Epithelial cell of prostate (primary cell): ENCODE results near the gene DPY30.
A peak's percentile ranks its signal among the peaks of the same experiment; 100 is the strongest.
"Not testable (repeated sequence)": the region's sequence is repeated elsewhere in the genome, so short reads cannot be mapped to it uniquely, and the experiment has no call there.

Experiments
- DNase-seq: peaks from one replicate; pipeline ENCODE4 v3.0.0-alpha.2; 2011; ENCODE audit warnings: low read depth, low spot score
- H3K27ac ChIP-seq: fragments of 450-650 bp; 2 replicates; pipeline ENCODE4 v1.5.1; 2017; ENCODE audit warnings: mild to moderate bottlenecking

Gene DPY30

DNA sequence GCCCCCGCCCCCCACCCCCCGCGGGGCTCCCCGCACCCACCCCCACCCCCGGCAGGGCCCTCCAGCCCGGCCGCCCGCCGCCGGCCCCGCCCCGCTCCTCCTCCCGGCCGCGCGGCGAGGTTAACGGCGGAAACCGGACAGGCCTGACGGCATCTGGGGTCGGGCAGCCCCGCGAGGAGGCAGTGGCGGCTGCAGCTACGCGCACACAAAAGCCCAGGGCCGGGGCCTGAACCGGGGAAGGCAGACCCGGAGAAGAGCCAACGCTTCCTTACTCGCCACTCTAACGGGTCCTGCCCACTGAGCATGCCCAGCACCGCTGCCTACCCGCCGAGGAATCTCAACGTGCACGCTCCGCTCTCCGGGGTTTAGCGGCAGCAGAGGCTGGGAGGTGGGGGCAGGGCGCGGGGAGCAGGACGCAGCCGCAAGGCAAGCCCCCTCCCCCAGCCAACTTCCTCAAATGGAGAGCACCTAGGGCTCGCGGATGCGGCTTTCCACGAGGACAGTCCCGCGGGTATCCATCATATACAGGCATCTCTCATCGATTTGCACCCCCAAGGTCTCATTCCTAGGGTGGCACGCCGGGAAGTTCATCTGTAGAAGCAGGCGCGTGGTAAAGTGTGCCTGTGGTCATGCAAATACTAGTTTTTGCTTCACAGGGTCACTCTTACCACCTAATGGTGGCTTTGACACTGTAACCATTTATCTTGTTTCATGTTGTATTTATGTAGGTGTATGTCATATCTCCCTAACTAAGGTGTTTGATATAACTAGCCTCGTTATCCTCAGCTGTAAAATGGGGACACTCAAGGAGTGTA lies 28.7 kb downstream of the DPY30 start, which contains the start of gene MEMO1:
TSS of gene MEMO1 (minus strand) at position 339 of the 815 bp plus-strand sequence. CDS start 761 bp downstream, outside the sequence.
- peak; percentile 73 for DNase-seq
- H3K27ac ChIP-seq = peak within 1 kb of the TSS; percentile 91

DNA sequence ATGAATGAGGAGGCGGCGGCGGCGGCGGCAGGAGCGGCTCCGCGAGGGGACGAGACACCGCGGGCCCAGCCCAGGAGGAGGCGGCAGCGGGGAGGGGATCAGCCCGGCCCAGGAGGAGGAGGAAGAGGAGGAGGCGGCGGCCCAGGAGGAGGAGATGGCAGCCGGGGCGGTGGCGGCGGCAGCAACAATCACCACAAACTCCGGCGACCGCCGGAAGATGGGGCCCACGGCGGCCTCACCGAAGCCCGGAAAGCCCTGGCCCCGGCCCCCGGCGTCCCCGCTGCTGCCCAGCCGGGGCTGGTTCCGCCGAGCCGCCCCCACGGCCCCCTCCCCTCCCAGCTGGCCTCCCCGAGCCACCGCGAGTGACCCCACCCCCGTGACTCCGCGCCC lies 29.3 kb downstream of the DPY30 start:
- not testable (repeated sequence) for DNase-seq
- H3K27ac ChIP-seq = peak overlapping the region; percentile 91

DNA sequence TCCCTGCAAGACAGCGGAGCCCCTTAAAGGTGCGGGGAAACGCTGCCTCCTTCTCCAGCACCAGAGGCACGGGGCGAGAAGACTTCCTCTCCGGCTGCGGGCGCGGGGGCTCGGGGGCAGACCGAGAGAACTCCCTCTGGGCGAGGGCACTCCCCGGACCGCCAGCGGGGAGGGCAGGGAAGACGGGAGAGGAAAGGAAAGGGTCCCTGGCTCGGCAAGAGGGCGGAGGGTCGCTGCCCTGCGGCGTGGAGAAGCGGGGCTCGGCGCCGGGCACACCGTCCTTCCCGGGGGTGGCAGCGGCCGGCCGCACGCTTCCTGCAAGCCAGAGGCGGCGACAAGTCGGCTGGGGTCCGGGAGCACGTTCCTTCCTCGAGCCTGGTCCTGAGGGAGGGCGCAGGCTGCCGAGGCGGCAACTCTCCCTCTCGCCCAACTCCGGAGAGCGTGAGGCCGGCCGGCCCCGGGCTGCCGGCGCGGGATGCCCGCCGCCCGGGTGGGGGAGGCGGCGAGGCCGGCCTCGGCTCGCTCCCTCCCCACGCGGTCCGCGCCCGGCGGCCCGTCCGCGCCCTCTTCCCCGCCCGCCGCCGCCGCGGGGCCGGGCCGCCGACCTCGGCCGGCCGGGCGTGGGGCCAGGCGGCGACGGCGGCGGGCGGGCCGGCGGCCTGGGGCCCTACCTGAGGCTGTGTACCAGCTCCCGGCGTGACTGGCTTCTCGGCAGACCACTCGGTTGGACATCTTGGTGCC lies 29.9 kb downstream of the DPY30 start:
- peak overlapping the region; percentile 91 for H3K27ac ChIP-seq

DNA sequence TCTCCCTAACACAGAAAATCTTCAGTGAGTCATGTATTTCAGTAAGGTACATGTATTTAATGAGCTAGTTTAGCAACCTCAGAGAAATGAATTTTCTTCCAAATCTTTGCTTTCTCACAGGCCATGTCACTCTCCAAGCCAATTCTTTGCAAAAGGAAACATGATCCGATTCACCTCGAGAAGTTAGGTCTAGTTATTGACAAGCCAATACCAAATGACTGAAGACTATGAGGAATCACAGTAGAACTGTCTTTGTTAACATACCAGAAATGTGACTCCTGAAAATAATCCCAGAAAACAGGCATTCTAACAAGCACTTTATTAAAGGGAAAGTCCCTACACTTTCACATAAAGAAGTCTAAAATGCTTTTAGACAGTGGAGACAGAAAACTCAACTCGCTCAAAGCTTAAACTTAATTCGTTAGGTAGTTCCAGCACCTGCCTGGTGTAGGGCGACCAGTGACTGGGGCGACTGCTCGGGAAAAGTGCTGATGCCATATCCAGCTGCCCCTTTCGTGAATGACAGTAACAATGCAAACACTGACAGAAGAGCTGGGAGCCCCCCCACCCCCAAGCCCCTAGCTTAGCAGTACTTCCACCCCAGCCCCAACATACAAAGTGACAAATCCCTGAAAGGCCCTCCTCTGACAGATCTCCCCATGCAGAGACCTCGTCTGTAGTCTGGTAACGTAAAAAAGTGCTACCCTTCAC lies 30.6 kb downstream of the DPY30 start:
- peak overlapping the region; percentile 91 for H3K27ac ChIP-seq
- no peak for DNase-seq

More for the DNA sequence above, 29.9 kb downstream of the DPY30 start:
- no peak for DNase-seq

DNA sequence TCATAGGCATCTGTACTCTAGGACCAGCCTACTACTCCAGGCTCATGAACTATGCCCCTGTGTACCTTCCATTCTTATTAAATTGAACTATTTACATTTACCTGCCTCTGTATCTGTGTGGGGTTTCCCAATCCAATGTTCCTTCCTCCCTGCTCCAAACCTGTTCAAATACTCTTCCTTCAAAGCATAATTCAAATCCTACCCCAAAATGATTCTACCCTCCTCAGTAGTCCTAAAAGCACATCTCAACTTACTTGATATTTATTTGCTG lies 32.5 kb downstream of the DPY30 start:
- H3K27ac ChIP-seq = no peak overlapping the region
- DNase-seq = no peak

DNA sequence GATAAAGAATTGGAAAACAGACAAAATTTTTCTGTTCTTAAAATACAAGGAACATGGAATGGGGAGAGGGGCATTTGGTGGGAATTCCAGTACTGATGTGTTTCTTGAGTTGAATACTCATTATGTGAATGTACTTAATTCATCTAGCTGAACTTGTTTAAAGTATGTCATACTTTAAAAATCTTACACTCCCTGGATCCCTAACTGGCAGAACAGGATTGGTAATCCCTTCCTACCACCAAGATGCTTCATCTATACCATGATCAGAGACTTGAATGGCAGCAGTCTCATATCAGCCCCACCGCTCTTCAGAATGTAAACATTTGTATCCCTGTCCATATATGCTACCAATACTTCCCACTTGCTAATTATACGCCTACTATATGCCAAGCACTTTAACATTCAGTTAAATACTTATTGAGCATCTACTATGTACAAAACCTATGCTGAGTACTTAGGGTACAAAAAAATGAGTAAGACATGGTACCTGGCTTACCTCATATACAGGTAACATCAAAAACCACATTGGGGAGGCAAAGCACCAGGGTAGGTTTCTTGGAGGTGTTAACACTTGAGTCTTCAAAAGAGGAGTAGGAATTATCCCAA lies 34.1 kb downstream of the DPY30 start:
- H3K27ac ChIP-seq = peak overlapping the region; percentile 84
- DNase-seq = no peak

DNA sequence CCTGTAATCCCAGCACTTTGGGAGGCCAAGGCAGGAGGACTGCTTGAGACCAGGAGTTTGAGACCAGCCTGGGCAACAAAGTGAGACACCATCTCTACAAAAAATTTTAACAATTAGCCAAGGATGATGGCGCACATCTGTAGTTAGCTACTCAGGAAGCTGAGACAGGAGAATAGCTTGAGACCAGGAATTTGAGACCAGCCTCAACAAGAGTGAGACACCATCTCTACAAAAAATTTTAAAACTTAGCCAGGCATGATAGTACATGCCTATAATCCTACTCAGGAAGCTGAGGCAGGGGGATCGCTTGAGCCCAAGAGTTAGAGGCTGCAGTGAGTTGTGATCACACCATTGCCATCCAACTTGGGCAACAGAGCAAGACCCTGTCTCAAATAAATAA lies 35.8 kb downstream of the DPY30 start:
- peak overlapping the region; percentile 84 for H3K27ac ChIP-seq
- peak; percentile 44 for DNase-seq

DNA sequence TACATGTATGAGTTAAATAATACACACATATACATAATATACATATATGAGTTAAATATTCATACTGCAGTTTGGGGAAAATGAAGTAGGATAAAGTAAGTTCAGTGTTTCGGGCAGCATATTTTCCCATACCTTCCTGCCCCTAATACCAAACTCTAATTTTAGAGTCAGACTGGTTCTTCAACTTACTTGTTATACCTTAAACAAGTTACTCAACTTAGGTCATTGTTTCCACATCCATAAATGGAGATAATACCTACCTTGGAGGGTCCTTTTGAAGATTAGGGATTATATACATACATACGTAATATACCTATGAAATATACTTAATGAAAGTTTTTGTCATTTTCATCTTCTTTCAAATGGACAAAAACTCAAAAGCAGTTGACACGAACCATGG lies 37.2 kb downstream of the DPY30 start:
- no peak for DNase-seq
- peak overlapping the region; percentile 84 for H3K27ac ChIP-seq

DNA sequence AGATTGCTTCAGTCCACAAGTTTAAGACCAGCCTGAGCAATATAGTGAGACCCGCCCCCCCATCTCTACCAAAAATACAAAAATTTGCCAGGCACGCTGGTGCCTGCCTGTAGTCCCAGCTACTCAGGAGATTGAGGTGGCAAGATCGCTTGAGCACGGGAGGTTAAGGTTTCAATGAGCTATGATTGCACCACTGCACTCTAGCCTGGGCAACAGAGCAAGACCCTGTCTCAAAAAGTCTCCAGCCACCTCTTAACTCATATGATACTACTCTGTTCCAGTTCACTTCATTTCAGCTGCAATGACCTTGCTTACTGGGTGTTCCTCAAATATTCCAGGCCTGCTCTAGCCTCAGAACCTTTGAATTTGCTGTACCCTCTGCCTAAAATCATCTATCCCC lies 40.2 kb downstream of the DPY30 start:
- DNase-seq = no peak
- no peak overlapping the region for H3K27ac ChIP-seq

DNA sequence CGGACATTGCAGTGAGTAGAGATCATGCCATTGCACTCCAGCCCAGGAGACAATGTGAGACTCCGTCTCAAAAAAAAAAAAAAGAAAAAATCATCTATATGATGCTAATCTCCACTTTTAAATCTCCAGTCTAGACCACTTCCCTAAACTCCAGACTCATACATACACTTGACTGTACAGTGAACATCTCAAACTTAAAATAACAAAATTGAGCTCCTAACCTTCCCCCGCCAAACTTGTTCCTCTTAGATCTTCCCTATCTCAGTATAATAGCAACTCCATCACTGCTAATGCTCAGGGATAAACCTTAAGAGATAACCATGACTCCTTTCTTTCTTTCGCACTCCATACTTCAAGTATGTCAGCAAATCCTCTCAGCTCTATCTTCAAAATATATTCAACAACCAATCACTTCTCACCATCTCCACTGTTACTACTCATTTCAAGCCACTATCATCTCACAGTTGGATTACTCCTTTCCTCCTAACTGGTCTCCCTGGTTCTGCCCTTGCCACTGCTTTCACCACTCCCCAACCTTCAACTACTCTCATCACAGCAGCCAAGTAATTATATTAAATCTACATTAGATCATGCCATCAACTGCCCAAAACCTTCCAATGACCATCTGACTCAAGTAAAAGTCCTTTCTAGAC lies 40.7 kb downstream of the DPY30 start:
- no peak for DNase-seq
- H3K27ac ChIP-seq = no peak overlapping the region

DNA sequence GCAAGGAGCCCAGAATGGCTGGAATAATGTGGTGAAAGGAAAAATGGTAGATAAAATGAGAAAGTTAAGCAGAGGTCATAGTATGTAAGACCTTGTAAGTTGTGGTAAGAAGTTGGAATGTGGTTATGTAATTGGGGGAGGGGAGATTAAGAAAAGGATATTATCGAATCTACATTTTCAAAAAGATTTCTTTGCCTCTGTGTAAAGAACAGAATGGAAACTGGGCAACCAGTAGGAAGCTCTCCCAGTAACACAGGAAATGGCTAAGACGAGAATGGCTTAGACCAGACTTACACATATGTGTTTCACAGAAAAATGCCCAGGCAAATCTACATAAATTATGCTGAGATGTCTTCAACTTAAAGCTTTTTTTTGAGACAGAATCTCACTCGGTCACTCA lies 42.0 kb downstream of the DPY30 start:
- no peak overlapping the region for H3K27ac ChIP-seq
- no peak for DNase-seq

DNA sequence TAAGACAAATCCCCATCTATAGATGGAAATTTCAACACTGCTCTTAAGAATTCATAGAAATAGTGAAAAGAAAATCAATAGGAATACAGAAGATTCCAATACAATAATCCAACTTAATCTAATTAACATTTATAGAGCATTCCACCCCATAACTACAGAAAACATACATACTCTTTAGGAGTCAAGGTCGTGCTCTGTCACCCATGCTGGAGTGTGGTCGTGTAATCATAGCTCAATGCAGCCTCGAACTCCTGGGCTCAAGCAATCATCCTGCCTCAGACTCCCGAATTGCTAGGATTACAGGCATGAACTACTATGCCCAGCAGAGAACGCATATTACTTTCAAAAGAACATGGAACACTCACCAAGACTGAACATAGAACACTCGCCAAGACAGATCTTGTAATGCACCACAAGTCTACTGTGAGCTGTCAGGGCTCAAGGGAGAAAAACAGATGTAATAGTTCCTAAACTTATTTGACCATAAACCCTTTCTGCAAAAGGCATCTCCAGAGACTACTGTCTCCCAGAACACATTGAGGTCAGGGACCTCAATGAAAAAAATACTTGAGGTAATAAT lies 42.9 kb downstream of the DPY30 start:
- DNase-seq = no peak
- H3K27ac ChIP-seq = no peak overlapping the region

DNA sequence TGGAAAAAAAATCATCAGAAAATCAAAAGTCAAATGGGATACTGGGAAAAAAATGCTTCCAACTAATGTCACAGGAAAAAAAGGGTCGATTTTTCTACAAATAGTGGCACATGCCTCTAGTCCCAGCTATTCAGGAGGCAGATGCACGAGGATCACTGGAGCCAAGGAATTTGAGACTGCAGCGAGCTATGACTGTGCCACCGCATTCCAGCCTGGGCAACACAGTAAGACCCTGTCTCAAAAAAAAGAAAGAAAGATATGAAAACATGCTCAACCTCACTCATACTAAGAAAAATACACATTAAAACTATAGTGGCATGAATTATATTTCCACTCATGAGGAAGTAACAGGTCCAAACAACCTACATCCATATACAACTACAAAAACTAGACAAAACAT lies 46.7 kb downstream of the DPY30 start:
- no peak overlapping the region for H3K27ac ChIP-seq
- no peak for DNase-seq

DNA sequence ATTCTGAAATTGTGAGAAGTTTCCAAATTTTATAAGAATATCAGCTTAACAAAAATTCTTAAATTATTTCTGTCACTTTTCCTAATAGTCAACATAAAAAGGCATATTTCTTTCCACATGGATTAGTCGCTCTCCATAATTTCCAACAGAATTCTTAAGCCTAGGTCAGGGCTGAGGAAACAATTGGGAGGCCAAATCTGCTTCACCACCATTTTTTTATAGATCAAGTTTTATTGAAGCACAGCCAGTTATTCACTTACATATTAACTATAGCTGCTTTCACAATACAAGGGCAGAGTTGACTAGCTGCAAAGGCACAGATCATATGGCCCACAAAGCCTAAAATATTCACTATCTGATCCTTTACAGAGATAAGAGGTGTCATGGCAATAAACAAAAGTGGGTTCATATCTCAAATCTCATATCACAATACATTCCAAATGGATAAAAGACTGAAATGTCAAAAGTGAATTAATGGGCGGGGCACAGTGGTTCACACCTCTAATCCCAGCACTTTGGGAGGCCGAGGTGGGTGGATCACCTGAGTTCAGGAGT lies 47.5 kb downstream of the DPY30 start:
- H3K27ac ChIP-seq = no peak overlapping the region
- DNase-seq = no peak

DNA sequence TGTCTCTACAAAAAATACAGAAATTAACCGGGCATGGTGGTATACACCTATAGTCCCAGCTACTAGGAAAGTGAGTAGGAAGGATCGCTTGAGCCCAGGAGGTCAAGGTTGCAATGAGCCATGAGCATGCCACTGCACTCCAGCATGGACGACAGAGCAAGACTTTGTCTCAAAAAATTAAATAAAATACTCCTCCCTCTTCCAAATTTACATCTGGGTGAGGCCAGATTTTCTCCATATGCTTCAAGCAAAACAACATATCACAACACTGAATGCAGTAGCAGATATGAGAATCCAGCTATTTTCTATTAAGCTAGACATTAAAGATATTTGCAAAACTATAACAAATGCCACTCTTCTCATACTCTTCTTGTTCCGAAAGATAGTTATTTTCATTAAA lies 49.7 kb downstream of the DPY30 start:
- DNase-seq = no peak
- no peak overlapping the region for H3K27ac ChIP-seq

DNA sequence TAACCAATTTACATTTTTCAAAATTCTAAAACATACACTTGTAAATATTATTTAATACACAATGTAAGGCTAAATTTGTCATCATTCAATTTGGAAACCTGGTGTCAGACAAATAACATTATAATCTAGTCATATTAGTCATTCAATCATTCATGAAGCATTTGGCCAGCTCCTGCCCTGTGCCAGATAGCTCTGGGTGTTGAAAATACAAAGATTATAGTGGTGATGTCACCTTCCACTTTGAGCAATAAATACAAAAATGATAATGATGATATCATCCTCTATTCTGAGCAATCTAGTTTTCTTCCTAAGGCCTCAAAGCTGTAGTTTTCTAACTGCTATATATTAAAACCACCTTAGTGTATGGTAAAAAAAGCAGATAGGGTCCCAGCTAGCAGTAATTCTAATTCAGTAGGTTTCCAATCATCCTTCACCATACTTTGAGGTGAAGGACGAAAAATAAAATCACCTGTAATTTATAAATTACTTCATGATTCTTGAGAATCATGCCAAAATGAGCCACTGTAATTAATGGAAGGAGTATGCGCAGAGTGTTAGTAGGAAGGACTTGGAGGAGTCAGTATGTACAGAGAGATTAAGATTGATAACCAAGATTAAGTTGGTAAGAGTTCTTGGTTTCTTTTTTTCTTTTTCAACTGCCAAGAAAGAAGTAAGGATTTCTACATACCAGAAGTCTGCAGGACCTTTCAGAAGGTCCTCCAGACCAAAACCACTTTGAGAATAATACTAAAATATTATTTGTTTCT lies 52.0 kb downstream of the DPY30 start:
- peak; percentile 41 for DNase-seq

DNA sequence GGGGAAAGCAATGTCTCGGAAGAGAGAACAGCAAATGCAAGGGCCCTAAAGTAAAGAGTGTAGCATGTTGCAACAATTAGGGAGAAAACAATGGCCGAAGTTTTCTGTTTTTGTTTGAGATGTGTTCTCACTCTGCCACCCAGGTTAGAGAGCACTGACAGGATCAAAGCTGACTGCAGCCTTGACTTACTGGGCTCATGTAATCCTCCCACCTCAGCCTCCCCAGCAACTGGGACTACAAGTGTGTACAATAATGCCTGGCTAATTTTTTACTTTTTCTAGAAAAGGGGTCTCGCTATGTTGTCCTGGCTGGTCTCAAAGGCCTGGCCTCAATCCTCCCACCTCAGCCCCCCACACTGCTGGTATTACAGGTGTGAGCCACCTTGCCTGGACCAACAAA lies 52.7 kb downstream of the DPY30 start:
- DNase-seq = no peak
- peak overlapping the region; percentile 26 for H3K27ac ChIP-seq

More for the DNA sequence above, 52.0 kb downstream of the DPY30 start:
- H3K27ac ChIP-seq = peak overlapping the region; percentile 26

DNA sequence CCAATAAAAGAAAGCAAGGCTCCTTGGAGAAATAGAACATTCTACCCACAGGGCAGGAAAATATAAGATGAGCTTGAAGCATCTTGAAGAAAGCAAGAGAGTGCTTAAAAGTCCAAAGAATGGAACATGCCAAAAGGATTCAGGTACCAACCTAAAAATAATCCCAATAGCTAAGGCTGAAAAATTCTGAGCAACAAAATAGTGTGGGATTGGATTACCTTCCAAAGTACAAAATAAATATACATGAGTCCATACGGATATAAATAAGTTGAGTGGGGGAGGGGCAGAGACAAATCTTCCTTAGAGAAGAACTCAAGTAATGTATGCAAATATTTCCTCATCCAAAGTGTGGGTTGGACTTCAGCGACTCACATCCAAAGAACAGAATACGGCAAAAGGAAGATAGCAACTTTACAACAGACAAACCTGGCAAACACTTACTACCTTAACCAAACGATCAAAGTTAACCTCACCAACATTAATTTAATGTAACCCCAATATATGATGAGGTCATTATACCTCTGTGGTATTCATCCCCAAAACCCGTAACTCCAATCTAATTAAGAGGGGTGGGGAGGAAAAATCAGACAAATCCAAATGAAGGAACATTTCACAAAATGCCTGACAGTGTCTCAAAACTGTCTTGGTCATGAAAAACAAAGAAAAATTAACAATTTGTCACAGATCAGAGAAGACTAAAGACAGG lies 55.7 kb downstream of the DPY30 start:
- H3K27ac ChIP-seq = no peak overlapping the region
- DNase-seq = no peak
